NB4 (cell line): ENCODE measurements around the gene CBLC.
A peak's percentile ranks its signal among the peaks of the same experiment; 100 is the strongest.

ENCODE experiments used
- DNase-seq: peaks from one replicate; pipeline ENCODE4 v3.0.0; 2010; ENCODE audit warnings: low read depth
- H3K4me3 ChIP-seq: one replicate; pipeline ENCODE4 v1.5.1; 2011; ENCODE audit warnings: mild to moderate bottlenecking, low read depth, low read length, moderate library complexity
- MYC ChIP-seq: IDR thresholded peaks from 2 replicates; pipeline ENCODE4 v1.6.1; 2011; ENCODE audit warnings: low read depth, low read length
- POLR2A ChIP-seq: IDR thresholded peaks from 2 replicates; pipeline ENCODE4 v1.6.1; 2011; ENCODE audit warnings: mild to moderate bottlenecking; ENCODE audit not compliant: insufficient read length; ENCODE audit errors: extremely low read depth
- TF ChIP-seq, protein P1 (sequence below): IDR thresholded peaks from one replicate; pipeline ENCODE4 v1.5.1; 2012; ENCODE audit warnings: low read depth, low read length
- TF ChIP-seq, protein P2 (sequence below): IDR thresholded peaks from 2 replicates; pipeline ENCODE4 v1.6.1; 2011; ENCODE audit warnings: low read depth, low read length

Gene CBLC

DNA sequence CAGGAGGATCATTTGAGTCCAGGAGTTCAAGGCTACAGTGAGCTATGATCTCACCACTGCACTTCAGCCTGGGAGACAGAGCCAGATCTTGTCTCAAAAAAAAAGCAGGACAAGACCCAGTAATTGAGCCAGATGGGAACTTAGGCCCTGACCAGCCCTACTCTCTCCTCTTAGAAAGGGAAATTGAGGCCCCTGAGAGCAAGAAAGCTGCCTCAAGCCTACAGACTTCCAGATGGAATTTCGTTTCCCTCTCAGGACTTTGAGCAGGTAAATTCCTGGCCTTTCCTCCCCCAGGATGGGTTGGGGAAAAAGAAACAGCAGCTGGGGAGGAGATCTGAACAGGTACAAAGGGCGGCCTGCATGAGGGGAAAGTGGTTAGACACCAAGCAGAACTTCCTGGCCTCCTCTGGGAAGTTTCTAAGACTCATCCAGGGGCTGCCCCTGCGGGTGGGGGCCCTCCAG lies 32.8 kb upstream of the CBLC start:
- DNase-seq, result no peak
- no peak overlapping the region for H3K4me3 ChIP-seq
- TF ChIP-seq POLR2A, result no peak

DNA sequence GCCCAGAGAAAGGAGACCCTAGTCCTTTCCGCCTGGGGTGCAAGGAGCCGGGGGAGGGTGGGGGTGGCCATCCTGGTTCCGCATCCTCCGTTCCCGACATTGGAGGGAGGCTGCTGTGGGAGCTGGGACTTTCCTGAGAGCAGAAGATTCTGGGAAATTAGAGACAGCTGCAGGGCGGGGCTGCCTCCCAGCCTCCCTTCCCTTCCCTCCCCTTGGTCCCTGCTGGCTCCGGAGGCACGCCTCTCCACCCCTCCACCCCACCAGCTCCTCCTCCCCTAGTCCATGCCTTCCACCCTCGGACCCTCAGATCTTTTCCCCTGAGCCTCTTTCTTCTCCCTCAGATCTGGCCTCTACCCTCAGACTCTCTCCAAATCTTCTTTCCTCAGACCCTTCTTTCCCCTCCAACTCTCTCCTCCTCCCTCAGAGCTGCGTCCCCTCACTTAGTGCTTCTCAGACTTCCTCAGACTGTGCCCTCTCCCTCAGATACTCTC lies 32.3 kb upstream of the CBLC start:
- no peak overlapping the region for H3K4me3 ChIP-seq
- no peak for DNase-seq
- TF ChIP-seq, protein P1, sequence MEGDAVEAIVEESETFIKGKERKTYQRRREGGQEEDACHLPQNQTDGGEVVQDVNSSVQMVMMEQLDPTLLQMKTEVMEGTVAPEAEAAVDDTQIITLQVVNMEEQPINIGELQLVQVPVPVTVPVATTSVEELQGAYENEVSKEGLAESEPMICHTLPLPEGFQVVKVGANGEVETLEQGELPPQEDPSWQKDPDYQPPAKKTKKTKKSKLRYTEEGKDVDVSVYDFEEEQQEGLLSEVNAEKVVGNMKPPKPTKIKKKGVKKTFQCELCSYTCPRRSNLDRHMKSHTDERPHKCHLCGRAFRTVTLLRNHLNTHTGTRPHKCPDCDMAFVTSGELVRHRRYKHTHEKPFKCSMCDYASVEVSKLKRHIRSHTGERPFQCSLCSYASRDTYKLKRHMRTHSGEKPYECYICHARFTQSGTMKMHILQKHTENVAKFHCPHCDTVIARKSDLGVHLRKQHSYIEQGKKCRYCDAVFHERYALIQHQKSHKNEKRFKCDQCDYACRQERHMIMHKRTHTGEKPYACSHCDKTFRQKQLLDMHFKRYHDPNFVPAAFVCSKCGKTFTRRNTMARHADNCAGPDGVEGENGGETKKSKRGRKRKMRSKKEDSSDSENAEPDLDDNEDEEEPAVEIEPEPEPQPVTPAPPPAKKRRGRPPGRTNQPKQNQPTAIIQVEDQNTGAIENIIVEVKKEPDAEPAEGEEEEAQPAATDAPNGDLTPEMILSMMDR, result no peak
- no peak for TF ChIP-seq POLR2A
- TF ChIP-seq MYC, result no peak
- TF ChIP-seq, protein P2, sequence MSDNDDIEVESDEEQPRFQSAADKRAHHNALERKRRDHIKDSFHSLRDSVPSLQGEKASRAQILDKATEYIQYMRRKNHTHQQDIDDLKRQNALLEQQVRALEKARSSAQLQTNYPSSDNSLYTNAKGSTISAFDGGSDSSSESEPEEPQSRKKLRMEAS, result no peak

DNA sequence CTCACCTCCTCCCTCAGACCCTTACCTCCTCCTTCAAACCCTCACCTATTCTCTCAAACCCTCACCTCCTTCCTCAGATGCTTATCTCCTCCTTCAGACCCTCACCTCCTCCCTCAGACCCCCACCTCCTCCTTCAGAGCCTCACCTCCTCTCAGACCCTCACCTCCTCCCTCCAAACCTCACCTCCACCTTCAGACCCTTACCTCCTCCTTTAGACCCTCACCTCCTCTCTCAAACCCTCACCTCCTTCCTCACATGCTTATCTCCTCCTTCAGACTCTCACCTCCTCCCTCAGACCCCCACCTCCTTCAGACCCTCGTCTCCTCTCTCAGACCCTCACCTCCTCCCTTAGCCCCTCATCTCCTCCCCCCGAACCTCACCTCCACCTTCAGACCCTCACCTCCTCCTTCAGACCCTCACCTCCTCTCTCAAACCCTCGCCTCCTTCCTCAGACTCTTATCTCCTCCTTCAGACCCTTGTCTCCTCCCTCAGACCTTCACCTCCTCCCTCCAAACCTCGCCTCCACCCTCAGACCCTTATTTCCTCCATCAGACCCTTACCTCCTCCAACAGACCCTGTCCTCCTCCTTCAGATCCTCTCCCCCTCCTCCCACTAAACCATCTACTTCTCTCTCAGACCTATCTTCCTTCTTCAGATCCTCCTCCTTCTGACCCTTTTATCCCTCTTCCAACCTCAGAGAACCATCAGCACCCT lies 31.6 kb upstream of the CBLC start:
- H3K4me3 ChIP-seq, result no peak overlapping the region
- no peak for DNase-seq
- TF ChIP-seq, protein P1, result no peak
- TF ChIP-seq, protein P2, result no peak
- TF ChIP-seq MYC, result no peak
- TF ChIP-seq POLR2A, result no peak

DNA sequence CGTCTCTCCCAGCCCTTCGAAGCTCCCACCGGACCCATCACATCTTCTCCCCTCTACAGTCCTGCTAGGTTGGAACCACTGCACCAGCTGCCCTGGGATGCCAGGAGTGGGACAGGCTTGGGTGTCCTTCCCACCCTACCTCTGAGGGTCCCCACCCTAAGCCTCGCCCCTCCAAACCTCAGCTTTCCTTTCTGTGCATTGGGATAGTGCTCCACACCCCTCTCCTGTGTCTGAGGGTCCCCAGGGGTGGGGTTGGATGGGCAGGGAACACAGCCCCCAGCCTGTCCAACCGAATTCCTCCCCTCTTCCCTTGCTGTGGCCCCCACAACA lies 31.1 kb upstream of the CBLC start:
- H3K4me3 ChIP-seq, result no peak overlapping the region
- DNase-seq, result no peak
- TF ChIP-seq, protein P2, result no peak
- TF ChIP-seq POLR2A (no peak), MYC (no peak)
- TF ChIP-seq, protein P1, result no peak

DNA sequence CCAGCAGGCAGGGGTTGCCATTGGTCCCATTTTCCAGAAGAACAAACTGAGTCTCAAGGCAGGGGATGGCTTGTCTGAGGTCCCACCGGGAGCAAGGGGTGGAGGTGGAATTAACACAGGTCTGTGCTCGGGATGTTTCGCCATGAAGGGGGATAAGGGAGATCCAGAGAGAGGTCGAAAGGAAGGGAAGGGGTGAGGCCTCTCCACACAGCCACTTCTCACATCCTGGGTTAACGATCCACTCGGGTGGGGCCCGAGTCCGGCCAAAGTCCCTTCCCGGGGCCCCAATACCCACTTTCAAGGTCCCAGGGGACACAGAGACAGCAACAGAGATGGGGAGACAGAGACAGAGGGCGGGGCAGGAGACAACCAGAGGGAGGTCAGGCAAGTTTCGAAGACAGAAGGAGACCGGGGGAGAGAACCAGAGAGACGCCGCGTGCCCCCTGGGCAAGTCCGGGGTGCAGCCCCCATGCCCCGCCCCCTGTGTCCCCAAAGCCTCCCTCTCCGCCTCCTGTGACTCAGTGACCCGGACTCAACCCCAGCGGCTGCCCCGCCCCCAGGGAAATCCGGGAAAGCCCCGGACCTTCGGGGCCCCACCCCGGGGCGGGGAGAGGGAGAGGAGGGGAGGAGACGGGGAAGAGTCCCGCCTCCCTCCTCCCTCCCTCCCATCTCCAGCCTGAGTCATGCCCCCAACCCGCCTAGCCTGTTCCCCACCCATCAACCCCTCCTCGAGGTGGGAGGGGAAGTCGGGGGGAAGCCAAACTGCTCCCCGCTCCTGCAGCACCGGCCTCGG lies 30.5 kb upstream of the CBLC start:
- peak; percentile 86 for DNase-seq
- peak overlapping the region; percentile 32 for H3K4me3 ChIP-seq
- TF ChIP-seq, protein P1, result no peak
- TF ChIP-seq, protein P2, result no peak
- TF ChIP-seq POLR2A (no peak), MYC (no peak)

DNA sequence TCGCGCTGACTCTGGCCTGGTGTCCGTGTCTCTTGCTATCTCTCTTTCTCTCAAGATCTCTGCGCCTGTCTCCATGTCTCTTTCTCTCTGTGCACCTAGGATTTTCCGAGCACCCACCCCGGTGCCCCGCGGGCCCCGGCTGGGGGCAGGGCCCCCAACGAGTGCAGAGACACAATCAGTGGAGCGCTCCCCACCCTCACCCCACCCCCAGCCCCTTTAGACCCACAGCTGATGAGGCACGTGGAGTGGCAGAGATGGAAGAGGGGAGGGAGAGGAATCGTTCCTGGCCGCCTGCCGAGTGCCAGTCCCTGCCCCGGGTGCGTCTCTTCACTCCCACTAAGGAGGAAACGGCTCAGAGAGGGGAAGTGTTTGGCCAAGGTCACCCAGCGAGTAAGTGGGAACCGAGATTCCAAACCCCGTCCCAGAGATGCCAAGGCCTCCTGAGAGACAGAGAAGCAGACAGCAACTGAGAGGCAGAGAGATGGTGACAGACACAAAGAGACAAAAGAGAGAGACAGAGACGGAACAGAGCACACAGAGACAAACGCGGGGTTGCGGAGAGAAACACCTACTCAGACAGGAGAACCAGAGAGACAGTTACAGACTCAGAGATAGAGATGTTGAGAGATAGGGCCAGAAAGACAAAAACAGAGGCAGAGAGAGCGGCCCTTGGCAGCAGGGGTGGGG lies 29.8 kb upstream of the CBLC start:
- TF ChIP-seq, protein P2, result 0 out of 2 replicates have a peak, but pooled peaks have one; percentile 31
- TF ChIP-seq, protein P1, result no peak
- peak; percentile 45 for DNase-seq
- peak overlapping the region; percentile 32 for H3K4me3 ChIP-seq
